GM10266 (cell line): ENCODE data around the gene MTMR10.

Experiments used
- DNase-seq: peaks from one replicate; pipeline ENCODE4 v3.0.0; 2012; ENCODE audit errors: extremely low spot score
- CTCF ChIP-seq: IDR thresholded peaks from 2 replicates; pipeline ENCODE4 v1.5.1; 2012; ENCODE audit warnings: mild to moderate bottlenecking, low read depth; ENCODE audit not compliant: control insufficient read depth, insufficient read depth; ENCODE audit errors: missing control alignments

Gene MTMR10

GRCh38 chr15:31023841-31024240 is 32.4 kb upstream of the MTMR10 start:
- DNase-seq: no peak
- TF ChIP-seq CTCF: no peak

- no peak for DNase-seq
- TF ChIP-seq CTCF: no peak
Observed at GRCh38 chr15:31021067-31021665, 29.7 kb upstream of the MTMR10 start.

- no peak for TF ChIP-seq CTCF
- DNase-seq: no peak
Observed at GRCh38 chr15:31020542-31020941, 29.1 kb upstream of the MTMR10 start.

GRCh38 chr15:31019986-31020385 is 28.6 kb upstream of the MTMR10 start:
- DNase-seq: no peak
- no peak for TF ChIP-seq CTCF

- no peak for TF ChIP-seq CTCF
- DNase-seq: no peak
Observed at GRCh38 chr15:31017311-31017710, 25.9 kb upstream of the MTMR10 start.

- DNase-seq: no peak
- no peak for TF ChIP-seq CTCF
Observed at GRCh38 chr15:31016446-31016915, 25.1 kb upstream of the MTMR10 start.

GRCh38 chr15:31014608-31014925 is 23.1 kb upstream of the MTMR10 start:
- no peak for DNase-seq
- TF ChIP-seq CTCF: no peak
